GM12872 (cell line): ENCODE data around the gene CLIC3.
A peak's percentile ranks its signal among the peaks of the same experiment; 100 is the strongest.

Source experiments
- CTCF ChIP-seq: IDR thresholded peaks from 3 replicates; pipeline ENCODE4 v1.5.1; 2011; ENCODE audit warnings: low read depth, mild to moderate bottlenecking, low read length, moderate library complexity; ENCODE audit not compliant: insufficient read depth

CLIC3 gene

GRCh38 chr9:137029058-137029936 lies 32.9 kb upstream of the CLIC3 start:
- peak; percentile 96 for TF ChIP-seq CTCF

- peak; percentile 81 for TF ChIP-seq CTCF
Observed at GRCh38 chr9:137028263-137029057, 32.1 kb upstream of the CLIC3 start.

GRCh38 chr9:137027369-137028262 lies 31.2 kb upstream of the CLIC3 start, which contains the start of gene ABCA2:
Gene ABCA2 (minus strand): TSS chr9:137028237. CDS start chr9:137028140, 97 bp downstream.
- no peak for TF ChIP-seq CTCF

GRCh38 chr9:137026828-137027227 lies 30.5 kb upstream of the CLIC3 start:
- TF ChIP-seq CTCF, result no peak

GRCh38 chr9:137026384-137026783 lies 30.0 kb upstream of the CLIC3 start:
- TF ChIP-seq CTCF, result no peak

GRCh38 chr9:137025517-137025966 lies 29.2 kb upstream of the CLIC3 start:
- no peak for TF ChIP-seq CTCF
